Stomach (tissue), 4 donors: ENCODE results near the gene TMEM179.

Source experiments
- EP300 ChIP-seq: sonication (generic); formaldehyde crosslinking; IDR thresholded peaks from one replicate; pipeline ENCODE4 v1.6.1; 2017; ENCODE audit warnings: antibody characterized with exemption
- TF ChIP-seq, protein P1 (sequence below), 7 experiments: fragments of 450-650 bp in 4 of 7; fragments of 200-600 bp in 3 of 7; sonication (generic) in 3 of 7; IDR thresholded peaks; one replicate each; pipeline ENCODE4 v1.5.1; 2016 to 2019; ENCODE audit warnings: antibody characterized with exemption in 7 of 7, control low read depth in 2 of 7, mild to moderate bottlenecking in 1 of 7

DNA sequence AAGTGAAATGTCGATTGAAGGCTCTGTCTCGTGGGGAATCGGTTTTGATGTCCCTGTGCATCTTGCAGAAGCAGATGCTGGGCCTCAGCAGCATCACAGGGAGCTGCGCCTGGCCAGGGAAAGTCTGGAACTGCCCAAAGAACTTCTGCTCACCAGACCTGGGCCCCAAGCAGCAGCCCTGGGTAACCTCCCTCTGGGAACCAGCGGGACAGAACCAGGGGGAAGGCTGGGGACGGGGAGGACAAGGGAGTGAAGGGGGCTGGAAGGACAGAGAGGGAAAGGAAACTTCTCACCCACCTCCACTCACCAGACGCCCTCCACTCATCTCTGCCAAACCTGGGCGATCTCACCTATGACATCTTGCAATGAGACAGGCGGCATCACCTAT is 51.8 kb downstream of the TMEM179 start:
- TF ChIP-seq, protein P1, sequence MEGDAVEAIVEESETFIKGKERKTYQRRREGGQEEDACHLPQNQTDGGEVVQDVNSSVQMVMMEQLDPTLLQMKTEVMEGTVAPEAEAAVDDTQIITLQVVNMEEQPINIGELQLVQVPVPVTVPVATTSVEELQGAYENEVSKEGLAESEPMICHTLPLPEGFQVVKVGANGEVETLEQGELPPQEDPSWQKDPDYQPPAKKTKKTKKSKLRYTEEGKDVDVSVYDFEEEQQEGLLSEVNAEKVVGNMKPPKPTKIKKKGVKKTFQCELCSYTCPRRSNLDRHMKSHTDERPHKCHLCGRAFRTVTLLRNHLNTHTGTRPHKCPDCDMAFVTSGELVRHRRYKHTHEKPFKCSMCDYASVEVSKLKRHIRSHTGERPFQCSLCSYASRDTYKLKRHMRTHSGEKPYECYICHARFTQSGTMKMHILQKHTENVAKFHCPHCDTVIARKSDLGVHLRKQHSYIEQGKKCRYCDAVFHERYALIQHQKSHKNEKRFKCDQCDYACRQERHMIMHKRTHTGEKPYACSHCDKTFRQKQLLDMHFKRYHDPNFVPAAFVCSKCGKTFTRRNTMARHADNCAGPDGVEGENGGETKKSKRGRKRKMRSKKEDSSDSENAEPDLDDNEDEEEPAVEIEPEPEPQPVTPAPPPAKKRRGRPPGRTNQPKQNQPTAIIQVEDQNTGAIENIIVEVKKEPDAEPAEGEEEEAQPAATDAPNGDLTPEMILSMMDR (IDR thresholded peaks at IDR 0.05), result no peak
- TF ChIP-seq EP300, result no peak
